Fibroblast of mammary gland (primary cell): ENCODE measurements around the gene DIS3L2.
"Not testable (repeated sequence)": the region's sequence is repeated elsewhere in the genome, so short reads cannot be mapped to it uniquely, and the experiment has no call there.

Source experiments
- DNase-seq: peaks from one replicate; pipeline ENCODE4 v3.0.0-alpha.2; 2010; ENCODE audit warnings: low read depth
- H3K4me3 ChIP-seq: 2 replicates; pipeline ENCODE4 v1.5.1; 2011; ENCODE audit warnings: low read depth, mild to moderate bottlenecking, low read length, moderate library complexity; ENCODE audit not compliant: control insufficient read depth
- CTCF ChIP-seq: conservative IDR thresholded peaks from 2 replicates; pipeline ENCODE4 v1.5.1; 2011; ENCODE audit warnings: low read depth, low read length, inconsistent platforms; ENCODE audit not compliant: control insufficient read depth, insufficient read depth

DIS3L2 gene

GRCh38 chr2:232028631-232029030 is 67.1 kb downstream of the DIS3L2 start:
- no peak for TF ChIP-seq CTCF
- no peak overlapping the region for H3K4me3 ChIP-seq
- peak; percentile 79 for DNase-seq

- DNase-seq = no peak
- no peak overlapping the region for H3K4me3 ChIP-seq
- no peak for TF ChIP-seq CTCF
Observed at GRCh38 chr2:232029346-232029745, 67.8 kb downstream of the DIS3L2 start.

GRCh38 chr2:232030229-232030628 is 68.7 kb downstream of the DIS3L2 start:
- no peak for DNase-seq
- no peak overlapping the region for H3K4me3 ChIP-seq
- TF ChIP-seq CTCF = peak; percentile 24

GRCh38 chr2:232035292-232035691 is 73.8 kb downstream of the DIS3L2 start:
- DNase-seq, H3K4me3 ChIP-seq: not testable (repeated sequence)

- DNase-seq, H3K4me3 ChIP-seq: not testable (repeated sequence)
Observed at GRCh38 chr2:232036876-232037275, 75.4 kb downstream of the DIS3L2 start.

GRCh38 chr2:232038251-232038880 is 76.9 kb downstream of the DIS3L2 start:
- no peak for TF ChIP-seq CTCF
- DNase-seq = no peak
- H3K4me3 ChIP-seq = no peak overlapping the region

GRCh38 chr2:232038881-232039485 is 77.5 kb downstream of the DIS3L2 start:
- no peak overlapping the region for H3K4me3 ChIP-seq
- no peak for TF ChIP-seq CTCF
- no peak for DNase-seq

GRCh38 chr2:232042911-232043574 is 81.5 kb downstream of the DIS3L2 start:
- DNase-seq = peak; percentile 32
- no peak for TF ChIP-seq CTCF

More at GRCh38 chr2:232042911-232043574, 81.5 kb downstream of the DIS3L2 start:
- no peak overlapping the region for H3K4me3 ChIP-seq
